ENCODE measurements around the gene YEATS2.

DNA sequence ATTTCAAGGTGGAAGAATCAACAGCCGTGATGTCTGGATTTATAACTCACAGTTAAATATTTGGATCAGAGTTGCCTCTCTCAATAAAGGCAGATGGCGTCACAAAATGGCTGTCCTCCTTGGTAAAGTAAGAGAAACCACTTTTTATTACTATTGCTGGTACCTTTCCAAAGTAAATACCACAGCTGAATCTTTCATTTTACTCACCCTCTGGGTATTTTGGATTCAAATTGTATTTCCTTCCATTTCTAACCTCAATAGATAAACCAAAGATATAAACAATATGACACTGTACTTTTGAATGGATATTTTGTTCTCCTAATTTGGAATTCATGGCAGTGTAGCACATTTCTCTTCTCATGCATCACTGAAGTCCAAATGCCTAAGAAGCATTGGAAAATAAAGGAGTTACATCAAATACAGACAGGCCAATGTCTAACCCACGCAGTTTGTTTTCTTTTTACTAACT lies 32.6 kb upstream of the YEATS2 start:
- no peak for TF ChIP-seq POLR2A (IDR thresholded peaks at IDR 0.05; ENCODE audit: low read length)
- no peak for TF ChIP-seq GATA1 (IDR thresholded peaks at IDR 0.05; ENCODE audit: low read depth, low read length)
